CD4-positive, alpha-beta T cell treated with Interleukin-1 beta for 1 hour (primary cell): ENCODE results near the gene NUDT3.

ENCODE experiments used
- DNase-seq, 2 donors: peaks; one replicate each; pipeline ENCODE4 v3.0.0-alpha.2; 2020 to 2022

NUDT3 gene

GRCh38 chr6:34237722-34238584 is 154.5 kb downstream of the NUDT3 start:
- DNase-seq = peak; percentile 69 to 76

- DNase-seq = peak; percentile 20 to 40
Measured at GRCh38 chr6:34237316-34237721, 155.2 kb downstream of the NUDT3 start.

GRCh38 chr6:34236443-34237315 is 155.8 kb downstream of the NUDT3 start, which contains the start of gene HMGA1:
Gene HMGA1, plus strand, starts transcription at chr6:34236873. Its CDS starts 3,908 bp downstream, at chr6:34240781.
- peak; percentile 91 to 92 for DNase-seq

- DNase-seq = peak; percentile 73 to 76
Measured at GRCh38 chr6:34236131-34236442, 156.4 kb downstream of the NUDT3 start.

- peak; percentile 67 to 77 for DNase-seq
Measured at GRCh38 chr6:34235307-34236130, 156.9 kb downstream of the NUDT3 start.

- DNase-seq = no peak
Measured at GRCh38 chr6:34234667-34235306, 157.7 kb downstream of the NUDT3 start.

GRCh38 chr6:34233867-34234266 is 158.6 kb downstream of the NUDT3 start:
- no peak for DNase-seq

- DNase-seq = no peak
Measured at GRCh38 chr6:34232901-34233300, 159.6 kb downstream of the NUDT3 start.

GRCh38 chr6:34231566-34232336 is 160.7 kb downstream of the NUDT3 start:
- DNase-seq = no peak

- DNase-seq = no peak
Measured at GRCh38 chr6:34230653-34231371, 161.7 kb downstream of the NUDT3 start.

- DNase-seq = no peak
Measured at GRCh38 chr6:34229877-34230276, 162.6 kb downstream of the NUDT3 start.
